Heart right ventricle (tissue), 16 donors: ENCODE measurements around the gene CXCL12. TPM values are rescaled to one million over a fixed set of nuclear protein-coding genes. Genes with fewer than 3 reads are reported as not detected.

Source experiments
- ATAC-seq, 8 donors: fragments of 200-7000 bp; cut with Tn5 transposase; one replicate each; pipeline ENCODE4 v1.9.1; 2020; ENCODE audit warnings: mild to moderate bottlenecking in 8 of 8, moderate library complexity in 8 of 8, moderate number of reproducible peaks in 1 of 8
- DNase-seq, 2 donors: peaks; one replicate each; pipeline ENCODE4 v3.0.0-alpha.2; 2020
- H3K27ac ChIP-seq, 10 donors: fragments of 200-600 bp; sonication (generic) in 2 of 10; one replicate each; pipeline versions ENCODE4 v1.5.0 to v1.8.0; 2020 to 2022; ENCODE audit warnings: mild to moderate bottlenecking in 3 of 10
- H3K27me3 ChIP-seq, 7 donors: fragments of 200-600 bp; one replicate each; pipeline ENCODE4 v1.8.0; 2021 to 2022; ENCODE audit warnings: mild to moderate bottlenecking in 2 of 7
- H3K36me3 ChIP-seq, 9 donors: fragments of 200-600 bp; sonication (generic) in 1 of 9; one replicate each; pipeline versions ENCODE4 v1.5.0 to v1.8.0; 2020 to 2022; ENCODE audit warnings: mild to moderate bottlenecking in 2 of 9
- H3K4me1 ChIP-seq, 9 donors: fragments of 200-600 bp; sonication (generic) in 1 of 9; one replicate each; pipeline versions ENCODE4 v1.5.0 to v1.8.0; 2020 to 2022; ENCODE audit warnings: mild to moderate bottlenecking in 4 of 9
- H3K4me3 ChIP-seq, 10 donors: fragments of 200-600 bp; sonication (generic) in 2 of 10; one replicate each; pipeline versions ENCODE4 v1.5.0 to v1.8.0; 2020 to 2022; ENCODE audit warnings: mild to moderate bottlenecking in 7 of 10, moderate library complexity in 2 of 10
- H3K9me3 ChIP-seq, 11 donors: fragments of 200-600 bp in 10 of 11; sonication (generic) in 2 of 11; one replicate each; pipeline versions ENCODE4 v1.5.0 to v1.8.0; 2013 to 2022; ENCODE audit warnings: mild to moderate bottlenecking in 2 of 11, control low read depth in 1 of 11, moderate library complexity in 1 of 11
- CTCF ChIP-seq, 9 donors: fragments of 200-600 bp; sonication (generic) in 2 of 9; IDR thresholded peaks; one replicate each; pipeline versions ENCODE4 v1.5.0 to v1.8.0; 2021 to 2022; ENCODE audit warnings: antibody characterized with exemption in 9 of 9, mild to moderate bottlenecking in 5 of 9, moderate library complexity in 1 of 9
- WGBS, 2 donors: extraction: QIAGEN DNeasy Blood & Tissue Kit; methylation state at CpG; one replicate each; pipeline ENCODE4 v1.1.7; 2013; ENCODE audit warnings: inconsistent platforms in 1 of 2; 5-methylcytosine and 5-hydroxymethylcytosine counted together
- intact Hi-C, 10 donors: fragments of 100-400 bp; cut with DNase I; formaldehyde crosslinking; loops; one replicate each; pipeline versions ENCODE4 v1.11.1 to v1.14.2; 2022
- polyA plus RNA-seq, 2 donors: library from polyadenylated mRNA; stranded (reverse); fragments of 200-250 nt; gene quantifications; one replicate each; pipeline ENCODE4 v1.2.3, GENCODE V29; 2013
- total RNA-seq, 10 donors: library from RNA; stranded (reverse); fragmentation: NEBNext Ultra II Directional in 3 of 10; extraction: Animal tissue kit (Norgen Biotek cat#: 25700) in 3 of 10; gene quantifications; one replicate each; pipeline versions ENCODE4 v1.2.1 to v1.2.4, GENCODE V29; 2021 to 2023
- donor health status: Arrhythmogenic right ventricular cardiomyopathy.
- donor health status: ischemic (EF 13 %, LVEDD 7.1; RV severe dilation, severe dysfunction).
- donor health status: healthy with polysubstance abuse.
- donor health status: DM: no; HTN: yes; CAD: no.
- donor health status: DM: no; HTN: no; CAD: no.
- donor health status: ischemic (EF 25% LVEDD 6.9; RV normal size, moderate dysfunction).
- donor health status: ischemic (EF 25% LVEDD 5.7; RV mildly dilated, moderate dysfunction).
- donor health status: healthy.
- donor health status: DM: yes; HTN: yes; CAD: no.
- donor health status: Ischemic cardiomyopathy.
- donor health status: ischemic (EF 35%, LVEDD 5.7; RV mildly dilated, moderate dysfunction).
- donor health status: nonischemic (EF 11% LVEDD 7.7; RV severe dilation, severe dysfunction).
- donor health status: DM: yes; HTN: yes; CAD: no.
- donor health status: PGD.
- donor health status: ischemic (EF 29% LVEDD 5.4; RV normal size, mild dysfunction).
- donor health status: nonischemic (EF 23%, LVEDD 6.1; RV moderate dilation, normal function).

Gene CXCL12
- total and polyA plus RNA-seq, 12 donors = 53.7 to 275 (median 116) TPM

GRCh38 chr10:44332465-44332864 lies 52.4 kb downstream of the CXCL12 start:
- H3K36me3 ChIP-seq = no peaks in the 10 kb centered on the region
- no peak for TF ChIP-seq CTCF (IDR thresholded peaks at IDR 0.05)
- H3K4me1 ChIP-seq = peaks cover 0 to 15% (median 8%) of the 10 kb centered on the region in 9 donors
- WGBS, 2 donors = 78 to 79% methylated on average over 7 of the region's 7 CpGs
- intact Hi-C loops = no loop called here
- H3K27ac ChIP-seq = no peak overlapping the region
- no peak overlapping the region for H3K4me3 ChIP-seq
- no peaks in the 10 kb centered on the region for H3K27me3 ChIP-seq
- H3K9me3 ChIP-seq = no peaks in the 10 kb centered on the region
- DNase-seq (no peak), ATAC-seq (no peak)

GRCh38 chr10:44330431-44330830 lies 54.5 kb downstream of the CXCL12 start:
- H3K4me1 ChIP-seq = peaks cover 0 to 30% (median 17%) of the 10 kb centered on the region in 9 donors
- TF ChIP-seq CTCF (IDR thresholded peaks at IDR 0.05) = no peak
- H3K27ac ChIP-seq = no peak overlapping the region
- DNase-seq (no peak), ATAC-seq (no peak)
- H3K4me3 ChIP-seq = no peak overlapping the region
- H3K27me3 ChIP-seq = no peaks in the 10 kb centered on the region
- no peaks in the 10 kb centered on the region for H3K9me3 ChIP-seq
- intact Hi-C loops = no loop called here
- H3K36me3 ChIP-seq = no peaks in the 10 kb centered on the region

DNA sequence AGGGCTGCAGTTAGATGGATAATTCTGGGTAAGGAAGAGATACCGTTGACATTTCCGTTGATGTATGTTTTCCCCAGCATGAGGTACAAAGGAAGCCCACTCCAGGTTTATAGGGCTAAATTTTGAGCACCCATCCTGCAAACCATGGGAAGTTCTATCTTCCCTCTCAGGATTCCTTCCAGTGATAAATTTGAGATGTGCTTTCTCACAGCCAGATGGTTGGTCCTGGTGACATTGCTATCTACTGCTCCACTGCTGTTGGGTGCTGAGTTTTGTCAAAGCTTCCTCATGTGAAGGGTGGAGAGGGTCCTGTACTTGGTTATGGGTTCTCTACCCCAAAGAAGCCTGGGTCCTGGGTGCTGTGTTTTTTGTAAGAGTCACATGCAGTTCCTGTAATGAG lies 57.4 kb downstream of the CXCL12 start:
- 100% methylated on average over 2 of the region's 2 CpGs for WGBS, 2 donors
- peaks cover 0 to 19% (median 12%) of the 10 kb centered on the region in 9 donors for H3K4me1 ChIP-seq
- ATAC-seq = no peak
- H3K27ac ChIP-seq = no peak overlapping the region
- no peak overlapping the region for H3K4me3 ChIP-seq
- TF ChIP-seq CTCF (IDR thresholded peaks at IDR 0.05) = no peak
- intact Hi-C loops = no loop called here
- no peaks in the 10 kb centered on the region for H3K36me3 ChIP-seq
- H3K9me3 ChIP-seq = no peaks in the 10 kb centered on the region
- H3K27me3 ChIP-seq = no peaks in the 10 kb centered on the region
- DNase-seq = no peak
